GM18870 (cell line): ENCODE data around the gene POC1B.
A peak's percentile ranks its signal among the peaks of the same experiment; 100 is the strongest.

Experiments used
- ATAC-seq: cut with Tn5 transposase; IDR thresholded peaks from one replicate; pipeline ENCODE4 v1.9.1; 2021; ENCODE audit warnings: moderate library complexity; ENCODE audit not compliant: unreplicated experiment

The POC1B gene

GRCh38 chr12:89525824-89526770, at the start of gene POC1B:
TSS of gene POC1B (minus strand) at chr12:89526047. CDS start at chr12:89525895, 152 bp downstream.
- ATAC-seq: peak; percentile 59

GRCh38 chr12:89575374-89575773, 49.5 kb upstream of the POC1B start:
- ATAC-seq: no peak

- peak; percentile 45 for ATAC-seq
These were observed 48.9 kb upstream of the POC1B start for GRCh38 chr12:89574736-89575208.

GRCh38 chr12:89573051-89573810, 47.4 kb upstream of the POC1B start:
- no peak for ATAC-seq

- no peak for ATAC-seq
These were observed 45.8 kb upstream of the POC1B start for GRCh38 chr12:89571491-89572195.

GRCh38 chr12:89568484-89568883, 42.6 kb upstream of the POC1B start:
- no peak for ATAC-seq

GRCh38 chr12:89567691-89568239, 41.9 kb upstream of the POC1B start:
- ATAC-seq: no peak

- no peak for ATAC-seq
These were observed 40.8 kb upstream of the POC1B start for GRCh38 chr12:89566615-89567014.

GRCh38 chr12:89565002-89565401, 39.2 kb upstream of the POC1B start:
- no peak for ATAC-seq

GRCh38 chr12:89559753-89560152, 33.9 kb upstream of the POC1B start:
- no peak for ATAC-seq

GRCh38 chr12:89556976-89557375, 31.1 kb upstream of the POC1B start:
- no peak for ATAC-seq

- no peak for ATAC-seq
These were observed 26.5 kb upstream of the POC1B start for GRCh38 chr12:89552376-89552775.

- no peak for ATAC-seq
These were observed 25.9 kb upstream of the POC1B start for GRCh38 chr12:89551747-89552146.

GRCh38 chr12:89547101-89547500, 21.3 kb upstream of the POC1B start:
- no peak for ATAC-seq

GRCh38 chr12:89546151-89546550, 20.3 kb upstream of the POC1B start:
- ATAC-seq: no peak

- ATAC-seq: no peak
These were observed 18.9 kb upstream of the POC1B start for GRCh38 chr12:89544681-89545184.

GRCh38 chr12:89544022-89544421, 18.2 kb upstream of the POC1B start:
- no peak for ATAC-seq

GRCh38 chr12:89542912-89543592, 17.2 kb upstream of the POC1B start:
- peak; percentile 71 for ATAC-seq

- no peak for ATAC-seq
These were observed 16.4 kb upstream of the POC1B start for GRCh38 chr12:89542236-89542635.

GRCh38 chr12:89540586-89540985, 14.7 kb upstream of the POC1B start:
- no peak for ATAC-seq
